ENCODE data around the gene PSMG3. TPM values are rescaled to one million over a fixed set of nuclear protein-coding genes. Genes with fewer than 3 reads are reported as not detected.
A peak's percentile ranks its signal among the peaks of the same experiment; 100 is the strongest.

Gene PSMG3
- 19.3 TPM for total RNA-seq

DNA sequence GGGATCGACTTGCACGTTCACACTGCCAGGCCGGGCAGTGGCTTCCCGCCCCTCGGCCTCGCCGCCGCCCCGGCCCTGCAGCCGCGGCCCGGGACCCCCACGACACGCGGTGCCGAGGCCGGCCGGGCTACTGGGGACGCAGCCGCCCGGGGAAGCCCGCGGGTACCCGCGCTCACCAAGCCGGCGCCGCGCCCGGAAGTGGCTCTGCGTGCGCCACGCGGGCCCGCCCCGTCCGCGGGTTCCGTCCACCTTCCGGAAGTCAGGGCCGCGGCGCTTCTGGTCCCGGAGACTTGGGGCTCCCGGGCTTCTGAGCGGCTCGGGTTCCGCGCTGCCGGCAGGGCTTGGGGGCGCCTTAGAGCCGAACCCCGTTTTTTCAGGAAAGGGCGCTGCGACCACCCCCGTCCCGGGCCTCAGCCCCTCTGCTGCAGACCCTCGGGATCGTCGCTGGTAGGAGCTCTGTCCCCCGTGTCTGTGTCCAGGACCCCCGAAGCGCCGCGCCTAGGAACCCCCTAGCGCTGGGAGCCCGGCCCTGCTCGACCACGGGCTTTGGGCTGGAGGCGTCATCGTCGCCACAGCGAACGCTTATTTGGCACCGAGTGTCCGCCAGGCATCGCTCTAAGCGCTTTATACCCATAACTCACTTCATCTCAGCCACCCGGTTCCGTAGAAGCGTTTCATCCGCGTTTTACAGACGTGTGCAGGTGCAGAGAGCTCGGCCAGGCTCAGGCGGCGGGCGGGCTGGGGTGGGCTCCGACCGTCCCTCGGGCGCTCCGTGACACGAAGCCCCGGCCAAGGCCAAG lies at the start of gene PSMG3:
TSS of gene PSMG3 (minus strand) at position 200 of the 800 bp plus-strand sequence. CDS start 693 bp downstream, outside the sequence.
- Histone ChIP-seq H3K27ac (ENCODE audit: low read depth, low read length) (peak within 1 kb of the TSS; percentile 95), H3K36me3 (ENCODE audit: control insufficient read depth in 3 of 3, insufficient read depth in 3 of 3, low read length in 3 of 3) (peaks cover 11 to 16% (median 12%) of the 10 kb centered on the region in 3 donors), H3K27me3 (ENCODE audit: control insufficient read depth in 3 of 3, insufficient read depth in 3 of 3, low read length in 3 of 3) (no peaks in the 10 kb centered on the region), H3K4me3 (ENCODE audit: low read length in 3 of 3) (peak within 1 kb of the TSS; percentile 91 to 96 (median 96)), H3K4me1 (ENCODE audit: control insufficient read depth in 3 of 3, insufficient read depth in 3 of 3, low read length in 3 of 3) (peaks cover 33 to 39% (median 35%) of the 10 kb centered on the region in 3 donors), H3K9ac (ENCODE audit: low read depth in 1 of 3, low read length in 3 of 3) (peak within 1 kb of the TSS; percentile 88 to 99 (median 99)), H3K9me3 (ENCODE audit: control insufficient read depth in 3 of 3, low read length in 3 of 3) (no peaks in the 10 kb centered on the region)

DNA sequence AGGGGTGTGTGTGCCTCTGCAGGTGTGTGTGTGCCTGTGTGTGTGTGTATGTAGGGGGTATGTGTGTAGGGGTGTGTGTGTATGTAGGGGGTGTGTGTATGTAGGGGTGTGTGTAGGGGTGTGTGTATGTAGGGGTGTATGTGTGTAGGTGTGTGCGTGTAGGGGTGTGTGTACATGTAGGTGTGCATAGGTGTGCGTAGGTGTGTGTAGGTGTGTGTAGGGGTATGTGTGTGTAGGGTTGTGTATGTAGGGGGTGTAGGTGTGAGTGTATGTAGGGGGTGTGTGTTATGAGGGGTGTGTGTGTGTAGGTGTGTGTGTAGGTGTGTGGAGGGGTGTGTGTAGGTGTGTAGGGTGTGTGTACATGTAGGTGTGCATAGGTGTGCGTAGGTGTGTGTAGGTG lies 48.6 kb upstream of the PSMG3 start:
- Histone ChIP-seq H3K4me1 (ENCODE audit: control insufficient read depth in 3 of 3, insufficient read depth in 3 of 3, low read length in 3 of 3) (no peaks in the 10 kb centered on the region), H3K27me3 (ENCODE audit: control insufficient read depth in 3 of 3, insufficient read depth in 3 of 3, low read length in 3 of 3) (peaks cover 8 to 11% (median 10%) of the 10 kb centered on the region in 3 donors), H3K9me3 (ENCODE audit: control insufficient read depth in 3 of 3, low read length in 3 of 3) (no peaks in the 10 kb centered on the region), H3K27ac (ENCODE audit: low read depth, low read length) (no peak overlapping the region), H3K9ac (ENCODE audit: low read depth in 1 of 3, low read length in 3 of 3) (no peak overlapping the region), H3K36me3 (ENCODE audit: control insufficient read depth in 3 of 3, insufficient read depth in 3 of 3, low read length in 3 of 3) (no peaks in the 10 kb centered on the region), H3K4me3 (ENCODE audit: low read length in 3 of 3) (no peak overlapping the region)

DNA sequence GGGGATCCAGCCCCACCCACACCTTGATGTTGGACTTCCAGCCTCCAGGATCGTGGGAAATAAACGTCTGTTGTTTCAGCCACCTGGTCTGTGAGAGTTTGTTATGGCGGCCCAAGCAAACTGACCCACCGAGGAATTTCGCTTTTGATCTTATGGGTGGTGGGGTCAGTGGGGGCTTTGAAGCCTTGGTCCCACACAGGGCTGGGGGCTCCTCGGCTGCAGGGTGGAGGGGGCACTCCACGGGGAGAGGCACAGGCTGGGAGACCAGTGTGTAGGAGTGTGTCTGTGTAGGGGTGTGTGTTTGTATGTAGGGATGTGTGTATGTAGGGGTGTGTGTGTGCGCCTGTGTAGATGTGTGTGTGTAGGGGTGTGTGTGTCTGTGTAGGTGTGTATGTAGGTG lies 48.1 kb upstream of the PSMG3 start:
- H3K27ac ChIP-seq (ENCODE audit: low read depth, low read length): no peak overlapping the region
- H3K36me3 ChIP-seq (ENCODE audit: control insufficient read depth in 3 of 3, insufficient read depth in 3 of 3, low read length in 3 of 3): no peaks in the 10 kb centered on the region
- H3K9ac ChIP-seq (ENCODE audit: low read depth in 1 of 3, low read length in 3 of 3): no peak overlapping the region
- H3K27me3 ChIP-seq (ENCODE audit: control insufficient read depth in 3 of 3, insufficient read depth in 3 of 3, low read length in 3 of 3): peaks cover 8 to 11% (median 10%) of the 10 kb centered on the region in 3 donors
- H3K4me1 ChIP-seq (ENCODE audit: control insufficient read depth in 3 of 3, insufficient read depth in 3 of 3, low read length in 3 of 3): no peaks in the 10 kb centered on the region
- no peak overlapping the region for H3K4me3 ChIP-seq (ENCODE audit: low read length in 3 of 3)
- H3K9me3 ChIP-seq (ENCODE audit: control insufficient read depth in 3 of 3, low read length in 3 of 3): no peaks in the 10 kb centered on the region

- Histone ChIP-seq H3K9me3 (ENCODE audit: control insufficient read depth in 3 of 3, low read length in 3 of 3) (no peaks in the 10 kb centered on the region), H3K27me3 (ENCODE audit: control insufficient read depth in 3 of 3, insufficient read depth in 3 of 3, low read length in 3 of 3) (peaks cover 8 to 11% (median 10%) of the 10 kb centered on the region in 3 donors), H3K4me1 (ENCODE audit: control insufficient read depth in 3 of 3, insufficient read depth in 3 of 3, low read length in 3 of 3) (no peaks in the 10 kb centered on the region), H3K36me3 (ENCODE audit: control insufficient read depth in 3 of 3, insufficient read depth in 3 of 3, low read length in 3 of 3) (no peaks in the 10 kb centered on the region), H3K4me3 (ENCODE audit: low read length in 3 of 3) (no peak overlapping the region), H3K27ac (ENCODE audit: low read depth, low read length) (no peak overlapping the region), H3K9ac (ENCODE audit: low read depth in 1 of 3, low read length in 3 of 3) (no peak overlapping the region)
These were observed 46.9 kb upstream of the PSMG3 start for GRCh38 chr7:1616741-1617140.

- Histone ChIP-seq H3K9ac (ENCODE audit: low read depth in 1 of 3, low read length in 3 of 3) (no peak overlapping the region), H3K36me3 (ENCODE audit: control insufficient read depth in 3 of 3, insufficient read depth in 3 of 3, low read length in 3 of 3) (no peaks in the 10 kb centered on the region), H3K4me3 (ENCODE audit: low read length in 3 of 3) (no peak overlapping the region), H3K27ac (ENCODE audit: low read depth, low read length) (no peak overlapping the region), H3K27me3 (ENCODE audit: control insufficient read depth in 3 of 3, insufficient read depth in 3 of 3, low read length in 3 of 3) (peaks cover 3 to 15% (median 10%) of the 10 kb centered on the region in 3 donors), H3K9me3 (ENCODE audit: control insufficient read depth in 3 of 3, low read length in 3 of 3) (no peaks in the 10 kb centered on the region), H3K4me1 (ENCODE audit: control insufficient read depth in 3 of 3, insufficient read depth in 3 of 3, low read length in 3 of 3) (peaks cover 0 to 3% (median 0%) of the 10 kb centered on the region in 3 donors)
These were observed 41.9 kb upstream of the PSMG3 start for GRCh38 chr7:1611708-1612241.

GRCh38 chr7:1610678-1611302 lies 41.0 kb upstream of the PSMG3 start:
- Histone ChIP-seq H3K9ac (ENCODE audit: low read depth in 1 of 3, low read length in 3 of 3) (no peak overlapping the region), H3K36me3 (ENCODE audit: control insufficient read depth in 3 of 3, insufficient read depth in 3 of 3, low read length in 3 of 3) (no peaks in the 10 kb centered on the region), H3K27ac (ENCODE audit: low read depth, low read length) (no peak overlapping the region), H3K4me1 (ENCODE audit: control insufficient read depth in 3 of 3, insufficient read depth in 3 of 3, low read length in 3 of 3) (peaks cover 0 to 3% (median 0%) of the 10 kb centered on the region in 3 donors), H3K4me3 (ENCODE audit: low read length in 3 of 3) (no peak overlapping the region), H3K9me3 (ENCODE audit: control insufficient read depth in 3 of 3, low read length in 3 of 3) (no peaks in the 10 kb centered on the region), H3K27me3 (ENCODE audit: control insufficient read depth in 3 of 3, insufficient read depth in 3 of 3, low read length in 3 of 3) (peaks cover 6 to 19% (median 14%) of the 10 kb centered on the region in 3 donors)

DNA sequence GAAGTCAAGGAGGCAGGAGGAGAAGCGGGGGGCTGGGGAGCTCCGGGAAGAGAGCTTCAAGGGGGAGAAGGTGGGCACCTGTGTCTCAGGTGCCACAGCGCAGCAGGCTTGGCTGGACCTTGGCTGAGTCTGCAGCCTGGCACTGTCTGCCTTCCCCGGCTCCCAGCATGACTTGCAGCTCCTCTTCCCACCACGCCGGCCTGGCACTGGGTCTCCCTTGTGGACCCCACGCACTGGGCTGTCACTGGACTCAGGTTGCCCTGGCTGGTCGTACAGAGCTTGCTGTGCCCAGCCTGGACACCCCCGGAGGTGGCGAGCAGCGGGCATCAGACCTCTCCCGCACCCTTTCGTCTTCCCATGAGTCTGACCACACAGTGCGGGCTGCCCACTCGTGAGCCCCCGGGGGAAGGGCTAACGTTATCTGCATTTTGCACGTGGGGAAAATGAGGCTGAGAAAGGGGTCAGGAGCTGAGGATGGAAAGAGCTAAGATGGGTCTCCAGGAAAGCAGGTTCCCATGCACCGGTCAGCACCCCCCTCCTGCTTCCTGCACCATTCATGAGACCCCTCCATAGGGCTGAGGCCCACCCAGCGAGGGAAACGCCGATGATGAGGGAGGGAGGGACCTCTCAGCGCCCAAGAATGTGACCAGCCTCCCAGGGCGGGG lies 40.3 kb upstream of the PSMG3 start:
- H3K4me1 ChIP-seq (ENCODE audit: control insufficient read depth in 3 of 3, insufficient read depth in 3 of 3, low read length in 3 of 3): peaks cover 0 to 3% (median 0%) of the 10 kb centered on the region in 3 donors
- H3K9me3 ChIP-seq (ENCODE audit: control insufficient read depth in 3 of 3, low read length in 3 of 3): no peaks in the 10 kb centered on the region
- no peaks in the 10 kb centered on the region for H3K36me3 ChIP-seq (ENCODE audit: control insufficient read depth in 3 of 3, insufficient read depth in 3 of 3, low read length in 3 of 3)
- H3K4me3 ChIP-seq (ENCODE audit: low read length in 3 of 3): no peak overlapping the region
- no peak overlapping the region for H3K27ac ChIP-seq (ENCODE audit: low read depth, low read length)
- H3K9ac ChIP-seq (ENCODE audit: low read depth in 1 of 3, low read length in 3 of 3): no peak overlapping the region
- H3K27me3 ChIP-seq (ENCODE audit: control insufficient read depth in 3 of 3, insufficient read depth in 3 of 3, low read length in 3 of 3): peaks cover 10 to 22% (median 18%) of the 10 kb centered on the region in 3 donors

DNA sequence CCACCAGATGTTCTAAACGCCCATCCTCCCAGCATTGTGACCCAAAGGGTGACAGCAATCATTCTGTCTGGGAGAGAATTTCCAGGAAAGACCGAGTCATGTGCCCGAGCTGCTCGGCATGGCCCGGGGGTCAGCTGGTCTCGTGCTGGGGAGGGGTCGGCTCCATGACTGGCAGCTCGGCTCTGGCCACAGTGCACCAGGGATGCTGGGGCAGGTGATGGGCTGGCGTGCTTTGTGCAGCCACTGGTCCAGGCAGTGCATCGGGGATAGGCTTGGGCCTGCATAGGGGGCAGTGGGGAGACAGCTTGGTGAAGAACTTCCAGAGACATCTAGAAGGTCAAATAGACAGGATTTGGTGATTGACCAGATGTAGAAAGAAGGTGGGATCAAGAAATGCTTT lies 39.2 kb upstream of the PSMG3 start:
- H3K9me3 ChIP-seq (ENCODE audit: control insufficient read depth in 3 of 3, low read length in 3 of 3): no peaks in the 10 kb centered on the region
- no peak overlapping the region for H3K9ac ChIP-seq (ENCODE audit: low read depth in 1 of 3, low read length in 3 of 3)
- peaks cover 0 to 3% (median 0%) of the 10 kb centered on the region in 3 donors for H3K4me1 ChIP-seq (ENCODE audit: control insufficient read depth in 3 of 3, insufficient read depth in 3 of 3, low read length in 3 of 3)
- H3K27ac ChIP-seq (ENCODE audit: low read depth, low read length): no peak overlapping the region
- H3K4me3 ChIP-seq (ENCODE audit: low read length in 3 of 3): no peak overlapping the region
- peaks cover 10 to 27% (median 23%) of the 10 kb centered on the region in 3 donors for H3K27me3 ChIP-seq (ENCODE audit: control insufficient read depth in 3 of 3, insufficient read depth in 3 of 3, low read length in 3 of 3)
- H3K36me3 ChIP-seq (ENCODE audit: control insufficient read depth in 3 of 3, insufficient read depth in 3 of 3, low read length in 3 of 3): no peaks in the 10 kb centered on the region

DNA sequence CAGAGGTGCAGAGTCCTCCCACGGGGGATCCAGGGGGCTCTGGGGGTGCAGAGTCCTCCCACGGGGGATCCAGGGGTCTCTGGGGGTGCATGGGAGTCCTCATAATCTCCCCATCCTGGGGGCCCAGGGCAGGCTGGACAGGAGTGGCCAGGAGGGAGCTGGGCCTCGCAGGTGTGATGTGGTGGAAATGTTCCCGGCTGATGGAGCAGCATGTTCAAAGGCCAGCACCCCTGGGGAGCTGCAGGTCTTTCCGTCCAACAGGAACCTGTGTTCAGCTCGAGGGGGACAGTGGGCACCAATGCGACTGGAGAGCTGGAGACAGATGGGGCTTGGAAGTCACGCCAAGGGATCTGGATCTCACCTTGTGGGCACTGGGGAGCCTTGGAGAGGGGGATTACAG lies 38.5 kb upstream of the PSMG3 start:
- Histone ChIP-seq H3K4me1 (ENCODE audit: control insufficient read depth in 3 of 3, insufficient read depth in 3 of 3, low read length in 3 of 3) (peaks cover 0 to 3% (median 0%) of the 10 kb centered on the region in 3 donors), H3K9me3 (ENCODE audit: control insufficient read depth in 3 of 3, low read length in 3 of 3) (no peaks in the 10 kb centered on the region), H3K36me3 (ENCODE audit: control insufficient read depth in 3 of 3, insufficient read depth in 3 of 3, low read length in 3 of 3) (no peaks in the 10 kb centered on the region), H3K27me3 (ENCODE audit: control insufficient read depth in 3 of 3, insufficient read depth in 3 of 3, low read length in 3 of 3) (peaks cover 11 to 34% (median 23%) of the 10 kb centered on the region in 3 donors), H3K27ac (ENCODE audit: low read depth, low read length) (no peak overlapping the region), H3K9ac (ENCODE audit: low read depth in 1 of 3, low read length in 3 of 3) (no peak overlapping the region), H3K4me3 (ENCODE audit: low read length in 3 of 3) (no peak overlapping the region)

Data from skeletal muscle tissue (tissue), 4 donors.